ENCODE measurements around the gene HIVEP3.

HIVEP3 gene

DNA sequence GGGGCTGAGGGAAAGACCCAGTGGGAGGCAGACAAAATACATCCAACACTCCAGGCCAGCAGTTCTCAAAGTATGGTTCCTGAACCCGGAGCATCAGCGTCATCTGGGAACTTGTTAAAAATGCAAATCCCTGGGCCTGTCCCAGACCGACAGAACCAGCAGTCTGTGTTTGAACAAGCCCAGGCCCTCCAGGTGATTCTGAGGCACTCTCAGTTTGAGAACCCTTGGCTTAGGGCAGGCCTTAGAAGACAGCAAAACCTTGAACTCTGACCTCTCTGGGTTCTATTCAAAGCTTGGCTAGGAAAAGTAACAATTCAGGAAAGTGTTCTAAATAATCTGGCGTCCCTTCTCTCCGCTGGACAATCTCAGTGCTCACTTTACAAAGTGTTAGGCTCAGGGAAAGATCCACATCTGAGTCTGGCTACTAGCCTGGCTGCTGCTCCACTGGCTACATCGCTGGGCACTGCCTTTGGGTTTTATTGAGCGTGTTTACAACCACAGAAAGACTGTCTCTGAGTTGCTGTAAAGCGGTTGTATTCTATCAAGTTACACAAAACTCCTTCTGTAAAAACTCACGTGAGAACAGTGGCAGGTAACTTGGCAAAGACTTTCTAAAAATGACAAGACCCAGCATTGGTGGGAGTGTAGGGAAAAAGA lies 166.1 kb downstream of the HIVEP3 start:
- no peak overlapping the region for H3K4me3 ChIP-seq (ENCODE audit: low read length)
- peak overlapping the region; percentile 94; the same call in 1 of the 2 replicates for H3K27ac ChIP-seq (ENCODE audit: low read length)
- H3K9ac ChIP-seq (ENCODE audit: low read length) = no peak overlapping the region
- DNase-seq = no peak
- H3K27me3 ChIP-seq (replicated peaks; ENCODE audit: insufficient read depth, low read length) = no peaks in the 10 kb centered on the region
- no peaks in the 10 kb centered on the region for H3K36me3 ChIP-seq (replicated peaks; ENCODE audit: insufficient read depth, low read length)
- H3K9me2 ChIP-seq (replicated peaks; ENCODE audit: insufficient read depth, low read length) = no peaks in the 10 kb centered on the region
- no peaks in the 10 kb centered on the region for H3K79me2 ChIP-seq (ENCODE audit: low read length)
- H3K9me3 ChIP-seq (replicated peaks; ENCODE audit: insufficient read depth, low read length) = no peaks in the 10 kb centered on the region
- peaks cover 36% of the 10 kb centered on the region for H3K4me1 ChIP-seq (ENCODE audit: low read length)
- H3F3A ChIP-seq (ENCODE audit: insufficient read depth, low read length) = peaks cover 10% of the 10 kb centered on the region
- no peaks in the 10 kb centered on the region for H4K20me1 ChIP-seq (ENCODE audit: insufficient read depth, low read length)
- H3K4me2 ChIP-seq (ENCODE audit: low read depth, low read length) = peak overlapping the region; percentile 55; the same call in 1 of the 2 replicates
- H2AFZ ChIP-seq (ENCODE audit: low read length) = no peak overlapping the region
- no peak for TF ChIP-seq EZH2phosphoT487 (IDR thresholded peaks at IDR 0.05; ENCODE audit: low read length)
- TF ChIP-seq EZH2 (optimal IDR thresholded peaks at IDR 0.05; ENCODE audit: low read depth, low read length) = no peak
- TF ChIP-seq, protein P1, sequence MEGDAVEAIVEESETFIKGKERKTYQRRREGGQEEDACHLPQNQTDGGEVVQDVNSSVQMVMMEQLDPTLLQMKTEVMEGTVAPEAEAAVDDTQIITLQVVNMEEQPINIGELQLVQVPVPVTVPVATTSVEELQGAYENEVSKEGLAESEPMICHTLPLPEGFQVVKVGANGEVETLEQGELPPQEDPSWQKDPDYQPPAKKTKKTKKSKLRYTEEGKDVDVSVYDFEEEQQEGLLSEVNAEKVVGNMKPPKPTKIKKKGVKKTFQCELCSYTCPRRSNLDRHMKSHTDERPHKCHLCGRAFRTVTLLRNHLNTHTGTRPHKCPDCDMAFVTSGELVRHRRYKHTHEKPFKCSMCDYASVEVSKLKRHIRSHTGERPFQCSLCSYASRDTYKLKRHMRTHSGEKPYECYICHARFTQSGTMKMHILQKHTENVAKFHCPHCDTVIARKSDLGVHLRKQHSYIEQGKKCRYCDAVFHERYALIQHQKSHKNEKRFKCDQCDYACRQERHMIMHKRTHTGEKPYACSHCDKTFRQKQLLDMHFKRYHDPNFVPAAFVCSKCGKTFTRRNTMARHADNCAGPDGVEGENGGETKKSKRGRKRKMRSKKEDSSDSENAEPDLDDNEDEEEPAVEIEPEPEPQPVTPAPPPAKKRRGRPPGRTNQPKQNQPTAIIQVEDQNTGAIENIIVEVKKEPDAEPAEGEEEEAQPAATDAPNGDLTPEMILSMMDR (IDR thresholded peaks at IDR 0.05; ENCODE audit: low read length) = no peak

DNA sequence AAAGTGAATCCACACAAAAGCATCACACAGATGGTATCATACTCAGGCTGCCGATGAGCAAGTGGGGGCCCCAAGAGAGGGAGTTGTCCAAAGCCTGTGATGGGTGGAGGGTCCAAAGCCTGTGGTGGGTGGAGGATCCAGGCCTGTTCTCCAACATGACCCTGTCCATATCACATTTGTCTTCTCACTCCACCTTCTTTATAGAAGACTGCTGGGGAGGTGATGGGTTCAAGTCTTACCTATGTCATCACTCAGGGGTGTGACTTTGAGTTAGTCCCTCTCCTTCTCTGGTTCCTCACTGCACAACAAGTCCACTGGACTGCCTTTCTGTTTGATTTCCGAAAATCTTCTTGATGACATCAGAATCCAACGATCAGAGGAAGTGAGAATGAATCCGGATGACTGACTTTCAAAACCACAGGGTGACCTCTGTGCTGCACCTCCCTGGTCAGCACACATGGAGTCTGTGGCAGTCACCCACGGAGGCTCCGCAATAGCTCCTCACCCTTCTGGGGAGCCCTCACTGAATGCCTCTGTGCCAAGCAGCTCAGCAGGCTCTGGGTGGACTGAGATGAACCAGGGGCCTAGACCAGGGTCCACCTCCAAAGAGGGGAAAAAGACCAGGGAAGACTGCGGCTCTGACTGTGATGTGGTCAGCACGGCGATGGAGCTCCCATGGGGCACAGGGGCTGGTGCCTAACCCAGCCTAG lies 166.8 kb downstream of the HIVEP3 start:
- H2AFZ ChIP-seq (ENCODE audit: low read length) = no peak overlapping the region
- H3F3A ChIP-seq (ENCODE audit: insufficient read depth, low read length) = peaks cover 10% of the 10 kb centered on the region
- H3K9me2 ChIP-seq (replicated peaks; ENCODE audit: insufficient read depth, low read length) = no peaks in the 10 kb centered on the region
- H3K4me3 ChIP-seq (ENCODE audit: low read length) = peak overlapping the region; percentile 21; the same call in 1 of the 2 replicates
- H3K4me2 ChIP-seq (ENCODE audit: low read depth, low read length) = peak overlapping the region; percentile 55
- no peaks in the 10 kb centered on the region for H3K27me3 ChIP-seq (replicated peaks; ENCODE audit: insufficient read depth, low read length)
- DNase-seq = peak; percentile 40
- no peaks in the 10 kb centered on the region for H3K9me3 ChIP-seq (replicated peaks; ENCODE audit: insufficient read depth, low read length)
- H3K27ac ChIP-seq (ENCODE audit: low read length) = peak overlapping the region; percentile 94
- H3K9ac ChIP-seq (ENCODE audit: low read length) = peak overlapping the region; percentile 49
- H3K36me3 ChIP-seq (replicated peaks; ENCODE audit: insufficient read depth, low read length) = no peaks in the 10 kb centered on the region
- H3K4me1 ChIP-seq (ENCODE audit: low read length) = peaks cover 36% of the 10 kb centered on the region
- no peak for TF ChIP-seq EZH2phosphoT487 (IDR thresholded peaks at IDR 0.05; ENCODE audit: low read length)
- TF ChIP-seq, protein P1 (IDR thresholded peaks at IDR 0.05; ENCODE audit: low read length) = no peak
- TF ChIP-seq EZH2 (optimal IDR thresholded peaks at IDR 0.05; ENCODE audit: low read depth, low read length) = no peak
- H3K79me2 ChIP-seq (ENCODE audit: low read length) = no peaks in the 10 kb centered on the region
- no peaks in the 10 kb centered on the region for H4K20me1 ChIP-seq (ENCODE audit: insufficient read depth, low read length)

DNA sequence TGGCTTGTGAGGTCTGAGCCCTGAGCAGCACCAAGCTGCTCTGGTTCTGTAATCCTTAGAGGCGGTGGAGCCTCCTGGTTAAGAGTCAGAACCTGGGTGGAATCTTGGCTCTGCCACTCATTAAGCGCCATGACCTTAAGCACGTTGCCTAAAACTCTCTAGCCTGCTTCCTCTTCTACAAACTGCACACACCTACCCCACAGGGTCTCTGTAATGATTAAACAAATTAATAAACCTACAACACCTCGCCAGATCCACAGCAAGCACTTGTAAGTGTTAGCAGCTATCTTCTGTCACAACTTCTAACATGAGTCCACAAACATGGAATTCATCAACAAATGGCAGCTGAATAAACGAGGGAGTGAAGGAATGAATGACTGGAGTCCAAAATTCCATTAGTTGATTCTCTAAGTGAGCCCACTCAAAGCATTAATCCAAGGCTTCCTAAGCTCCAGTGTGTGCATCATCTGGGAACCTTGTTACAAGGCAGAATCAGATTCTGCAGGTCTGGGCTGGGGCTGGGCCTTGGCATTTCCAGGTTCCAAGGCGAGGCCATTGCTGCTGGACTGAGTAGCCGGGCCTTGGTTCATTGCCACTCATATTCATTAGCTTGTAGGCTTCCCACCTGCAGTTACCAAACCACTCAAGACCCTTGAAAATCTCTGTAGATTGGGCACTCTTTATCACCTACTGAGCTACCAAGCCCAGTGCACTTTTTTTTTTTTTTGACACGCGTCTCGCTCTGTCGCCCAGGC lies 168.6 kb downstream of the HIVEP3 start:
- no peak overlapping the region for H2AFZ ChIP-seq (ENCODE audit: low read length)
- H3K4me3 ChIP-seq (ENCODE audit: low read length) = no peak overlapping the region
- H3K9me3 ChIP-seq (replicated peaks; ENCODE audit: insufficient read depth, low read length) = no peaks in the 10 kb centered on the region
- DNase-seq = no peak
- H3K9me2 ChIP-seq (replicated peaks; ENCODE audit: insufficient read depth, low read length) = no peaks in the 10 kb centered on the region
- H3K9ac ChIP-seq (ENCODE audit: low read length) = no peak overlapping the region
- peaks cover 36% of the 10 kb centered on the region for H3K4me1 ChIP-seq (ENCODE audit: low read length)
- TF ChIP-seq EZH2phosphoT487 (IDR thresholded peaks at IDR 0.05; ENCODE audit: low read length) (no peak), EZH2 (optimal IDR thresholded peaks at IDR 0.05; ENCODE audit: low read depth, low read length) (no peak)
- TF ChIP-seq, protein P1 (IDR thresholded peaks at IDR 0.05; ENCODE audit: low read length) = no peak
- H3K79me2 ChIP-seq (ENCODE audit: low read length) = no peaks in the 10 kb centered on the region
- H4K20me1 ChIP-seq (ENCODE audit: insufficient read depth, low read length) = no peaks in the 10 kb centered on the region
- H3K36me3 ChIP-seq (replicated peaks; ENCODE audit: insufficient read depth, low read length) = no peaks in the 10 kb centered on the region
- H3K27me3 ChIP-seq (replicated peaks; ENCODE audit: insufficient read depth, low read length) = no peaks in the 10 kb centered on the region
- no peak overlapping the region for H3K4me2 ChIP-seq (ENCODE audit: low read depth, low read length)
- peaks cover 10% of the 10 kb centered on the region for H3F3A ChIP-seq (ENCODE audit: insufficient read depth, low read length)
- H3K27ac ChIP-seq (ENCODE audit: low read length) = no peak overlapping the region
